Retina (tissue), 1 donor: ENCODE measurements around the gene LYPD6B.

ENCODE experiments used
- DNase-seq: peaks from one replicate; pipeline ENCODE4 v3.0.0-alpha.2; 2016

The LYPD6B gene

GRCh38 chr2:149167001-149167780 is 128.7 kb downstream of the LYPD6B start:
- DNase-seq = no peak

GRCh38 chr2:149167941-149168340 is 129.4 kb downstream of the LYPD6B start:
- DNase-seq = no peak

- no peak for DNase-seq
Measured at GRCh38 chr2:149169656-149170055, 131.2 kb downstream of the LYPD6B start.

GRCh38 chr2:149170156-149170555 is 131.7 kb downstream of the LYPD6B start:
- no peak for DNase-seq

GRCh38 chr2:149170911-149171310 is 132.4 kb downstream of the LYPD6B start:
- no peak for DNase-seq

GRCh38 chr2:149173220-149173619 is 134.7 kb downstream of the LYPD6B start:
- DNase-seq = no peak

- DNase-seq = no peak
Measured at GRCh38 chr2:149175956-149176355, 137.5 kb downstream of the LYPD6B start.

GRCh38 chr2:149178612-149179011 is 140.1 kb downstream of the LYPD6B start:
- DNase-seq = no peak

- no peak for DNase-seq
Measured at GRCh38 chr2:149180226-149180875, 141.9 kb downstream of the LYPD6B start.

GRCh38 chr2:149183187-149183586 is 144.7 kb downstream of the LYPD6B start:
- no peak for DNase-seq

- DNase-seq = no peak
Measured at GRCh38 chr2:149184991-149185390, 146.5 kb downstream of the LYPD6B start.

- DNase-seq = no peak
Measured at GRCh38 chr2:149185942-149186490, 147.5 kb downstream of the LYPD6B start.

GRCh38 chr2:149187057-149187456 is 148.6 kb downstream of the LYPD6B start:
- no peak for DNase-seq

GRCh38 chr2:149188291-149188690 is 149.8 kb downstream of the LYPD6B start:
- DNase-seq = no peak

- no peak for DNase-seq
Measured at GRCh38 chr2:149189769-149190168, 151.3 kb downstream of the LYPD6B start.

GRCh38 chr2:149191915-149192314 is 153.4 kb downstream of the LYPD6B start:
- DNase-seq = no peak

- DNase-seq = no peak
Measured at GRCh38 chr2:149192427-149192826, 153.9 kb downstream of the LYPD6B start.

- DNase-seq = no peak
Measured at GRCh38 chr2:149200109-149200520, 161.6 kb downstream of the LYPD6B start.

GRCh38 chr2:149204686-149205085 is 166.2 kb downstream of the LYPD6B start:
- no peak for DNase-seq

GRCh38 chr2:149205143-149205542 is 166.6 kb downstream of the LYPD6B start:
- no peak for DNase-seq

- no peak for DNase-seq
Measured at GRCh38 chr2:149213764-149214493, 175.4 kb downstream of the LYPD6B start.

- DNase-seq = no peak
Measured at GRCh38 chr2:149218497-149218896, 180.0 kb downstream of the LYPD6B start.

GRCh38 chr2:149219856-149220255 is 181.4 kb downstream of the LYPD6B start:
- DNase-seq = no peak
